GM13976 (cell line): ENCODE results near the gene SPHKAP.

Experiments used
- DNase-seq: peaks from one replicate; pipeline ENCODE4 v3.0.0; 2012; ENCODE audit warnings: low spot score
- CTCF ChIP-seq: IDR thresholded peaks from 2 replicates; pipeline ENCODE4 v1.5.1; 2012; ENCODE audit warnings: borderline replicate concordance, mild to moderate bottlenecking; ENCODE audit not compliant: insufficient read depth; ENCODE audit errors: extremely low read depth, missing control alignments, control extremely low read depth
- in situ Hi-C: fragments of 300-500 bp; cut with MboI; formaldehyde crosslinking; loops from one replicate; pipeline ENCODE4 v1.12.0; 2022; ENCODE audit warnings: low sequenced_read_pairs, mixed read lengths, inconsistent platforms; ENCODE audit not compliant: unreplicated experiment

The SPHKAP gene

GRCh38 chr2:228105526-228106250, 75.8 kb downstream of the SPHKAP start:
- DNase-seq: no peak
- TF ChIP-seq CTCF: no peak
- in situ Hi-C loops: no loop called here

- DNase-seq: no peak
- no peak for TF ChIP-seq CTCF
- in situ Hi-C loops: no loop called here
Measured at GRCh38 chr2:228104215-228104614, 77.3 kb downstream of the SPHKAP start.

- DNase-seq: no peak
- in situ Hi-C loops: no loop called here
- TF ChIP-seq CTCF: no peak
Measured at GRCh38 chr2:228103379-228103778, 78.1 kb downstream of the SPHKAP start.

GRCh38 chr2:228102949-228103348, 78.5 kb downstream of the SPHKAP start:
- no peak for DNase-seq
- in situ Hi-C loops: no loop called here
- no peak for TF ChIP-seq CTCF

- in situ Hi-C loops: no loop called here
- DNase-seq: no peak
- TF ChIP-seq CTCF: no peak
Measured at GRCh38 chr2:228094377-228094921, 87.0 kb downstream of the SPHKAP start.

- in situ Hi-C loops: no loop called here
- no peak for TF ChIP-seq CTCF
- no peak for DNase-seq
Measured at GRCh38 chr2:228092056-228092455, 89.4 kb downstream of the SPHKAP start.

GRCh38 chr2:228086561-228086960, 94.9 kb downstream of the SPHKAP start:
- DNase-seq: no peak
- in situ Hi-C loops: no loop called here
- TF ChIP-seq CTCF: no peak
